Right ventricle myocardium inferior (tissue), 1 donor: Measurements from ENCODE around the gene CIDEB. TPM values are rescaled to one million over a fixed set of nuclear protein-coding genes. Genes with fewer than 3 reads are reported as not detected.
"Not testable (repeated sequence)": the region's sequence is repeated elsewhere in the genome, so short reads cannot be mapped to it uniquely, and the experiment has no call there.

Experiments used
- ATAC-seq: fragments of 200-7000 bp; cut with Tn5 transposase; one replicate; pipeline ENCODE4 v1.9.1; 2020; ENCODE audit warnings: mild to moderate bottlenecking, moderate library complexity
- DNase-seq: peaks from one replicate; pipeline ENCODE4 v3.0.0; 2021; ENCODE audit errors: missing footprints
- intact Hi-C: fragments of 100-400 bp; cut with DNase I; formaldehyde crosslinking; loops from one replicate; pipeline ENCODE4 v1.11.0; 2022
- total RNA-seq: library from RNA; stranded (reverse); fragmentation: NEBNext Ultra II Directional; extraction: Animal tissue kit (Norgen Biotek cat#: 25700); gene quantifications from one replicate; pipeline ENCODE4 v1.2.1, GENCODE V29; 2021
- donor health status: DM: no; HTN: yes; CAD: no; lungs with severe emphysema.

The CIDEB gene
- total RNA-seq, 1 donor from 2014 or later = 4.3 TPM

GRCh38 chr14:24334431-24335291 is 26.9 kb upstream of the CIDEB start, which contains the start of gene ADCY4:
TSS of gene ADCY4 (minus strand) at chr14:24335071. CDS start at chr14:24334652, 419 bp downstream.
- intact Hi-C loops = loop anchor here (2.0 kb wide), 2 partner anchors 32 to 96 kb away; no protein-coding TSS in a partner anchor
- no peak for DNase-seq
- ATAC-seq = no peak

- DNase-seq (peak; percentile 77), ATAC-seq (peak; percentile 70)
- intact Hi-C loops = no loop called here
Measured at GRCh38 chr14:24332268-24332993, 24.7 kb upstream of the CIDEB start.

- ATAC-seq = no peak
- intact Hi-C loops = no loop called here
- no peak for DNase-seq
Measured at GRCh38 chr14:24331731-24332267, 24.0 kb upstream of the CIDEB start.

GRCh38 chr14:24330973-24331674 is 23.3 kb upstream of the CIDEB start:
- no peak for ATAC-seq

GRCh38 chr14:24329736-24330135 is 22.0 kb upstream of the CIDEB start:
- DNase-seq = peak; percentile 88
- ATAC-seq = peak; percentile 13
- intact Hi-C loops = no loop called here

More at GRCh38 chr14:24330973-24331674, 23.3 kb upstream of the CIDEB start:
- no peak for DNase-seq
- intact Hi-C loops = no loop called here

GRCh38 chr14:24329073-24329663 is 21.4 kb upstream of the CIDEB start:
- ATAC-seq (no peak), DNase-seq (no peak)
- intact Hi-C loops = no loop called here

- intact Hi-C loops, ATAC-seq: not testable (repeated sequence)
Measured at GRCh38 chr14:24327914-24328313, 20.1 kb upstream of the CIDEB start.

GRCh38 chr14:24327303-24327702 is 19.5 kb upstream of the CIDEB start:
- intact Hi-C loops = no loop called here
- DNase-seq = no peak
- peak; percentile 6 for ATAC-seq

More at GRCh38 chr14:24327914-24328313, 20.1 kb upstream of the CIDEB start:
- peak; percentile 78 for DNase-seq

GRCh38 chr14:24325963-24326362 is 18.2 kb upstream of the CIDEB start:
- ATAC-seq (no peak), DNase-seq (no peak)
- intact Hi-C loops = no loop called here

- ATAC-seq (no peak), DNase-seq (no peak)
- intact Hi-C loops = no loop called here
Measured at GRCh38 chr14:24325041-24325530, 17.3 kb upstream of the CIDEB start.

GRCh38 chr14:24324024-24324423 is 16.2 kb upstream of the CIDEB start:
- no peak for DNase-seq
- intact Hi-C loops = no loop called here
- no peak for ATAC-seq

- intact Hi-C loops = no loop called here
- ATAC-seq = no peak
- DNase-seq = no peak
Measured at GRCh38 chr14:24323341-24323740, 15.6 kb upstream of the CIDEB start.

- no peak for ATAC-seq
- intact Hi-C loops = no loop called here
- no peak for DNase-seq
Measured at GRCh38 chr14:24322672-24323071, 14.9 kb upstream of the CIDEB start.

GRCh38 chr14:24321212-24321975 is 13.6 kb upstream of the CIDEB start:
- intact Hi-C loops = no loop called here
- ATAC-seq (no peak), DNase-seq (no peak)

- no peak for DNase-seq
- no peak for ATAC-seq
- intact Hi-C loops = no loop called here
Measured at GRCh38 chr14:24317141-24317928, 9.6 kb upstream of the CIDEB start.

- intact Hi-C loops = no loop called here
- DNase-seq (no peak), ATAC-seq (no peak)
Measured at GRCh38 chr14:24316597-24316950, 8.8 kb upstream of the CIDEB start.
